KMS-11 (cell line): ENCODE results near the gene USF2.

Experiments used
- H2AFZ ChIP-seq: fragments of 200-600 bp; sonication (generic); 2 replicates; pipeline ENCODE4 v1.6.1; 2016; ENCODE audit warnings: antibody characterized with exemption, mixed run types, low read depth
- H3K27ac ChIP-seq: fragments of 200-600 bp; sonication (generic); 2 replicates; pipeline ENCODE4 v1.6.1; 2016; ENCODE audit warnings: mild to moderate bottlenecking, mixed run types
- H3K27me3 ChIP-seq: fragments of 200-600 bp; sonication (generic); 2 replicates; pipeline ENCODE4 v1.6.1; 2017; ENCODE audit warnings: mild to moderate bottlenecking, low read depth, mixed run types, moderate library complexity; ENCODE audit not compliant: insufficient read depth
- H3K36me3 ChIP-seq: fragments of 200-600 bp; sonication (generic); 2 replicates; pipeline ENCODE4 v1.6.1; 2017; ENCODE audit warnings: mild to moderate bottlenecking, mixed run types; ENCODE audit not compliant: insufficient read depth
- H3K4me1 ChIP-seq: fragments of 200-600 bp; sonication (generic); 2 replicates; pipeline ENCODE4 v1.6.1; 2016; ENCODE audit warnings: mild to moderate bottlenecking, low read depth, mixed run types; ENCODE audit not compliant: poor library complexity, severe bottlenecking
- H3K4me2 ChIP-seq: fragments of 200-600 bp; sonication (generic); 2 replicates; pipeline ENCODE4 v1.7.0; 2016; ENCODE audit warnings: mild to moderate bottlenecking, mixed run types
- H3K4me3 ChIP-seq: fragments of 200-600 bp; sonication (generic); IDR thresholded peaks from 2 replicates; pipeline ENCODE4 v1.6.1; 2017; ENCODE audit warnings: low read depth, low read length, mixed read lengths; ENCODE audit not compliant: insufficient read depth
- H3K79me2 ChIP-seq: fragments of 200-600 bp; sonication (generic); 2 replicates; pipeline ENCODE4 v1.6.1; 2016; ENCODE audit warnings: low read depth, mixed run types; ENCODE audit not compliant: insufficient read depth
- H3K9ac ChIP-seq: fragments of 200-600 bp; sonication (generic); 2 replicates; pipeline ENCODE4 v1.6.1; 2016; ENCODE audit warnings: mild to moderate bottlenecking, mixed run types
- H4K20me1 ChIP-seq: fragments of 200-600 bp; sonication (generic); 2 replicates; pipeline ENCODE4 v1.6.1; 2016; ENCODE audit warnings: mild to moderate bottlenecking, mixed run types; ENCODE audit not compliant: insufficient read depth
- TF ChIP-seq, protein P1 (sequence below): fragments of 200-600 bp; sonication (generic); conservative IDR thresholded peaks from 2 replicates; pipeline ENCODE4 v1.6.1; 2017; ENCODE audit warnings: low read depth, mild to moderate bottlenecking, antibody characterized with exemption, low read length, moderate library complexity, mixed read lengths

The USF2 gene

DNA sequence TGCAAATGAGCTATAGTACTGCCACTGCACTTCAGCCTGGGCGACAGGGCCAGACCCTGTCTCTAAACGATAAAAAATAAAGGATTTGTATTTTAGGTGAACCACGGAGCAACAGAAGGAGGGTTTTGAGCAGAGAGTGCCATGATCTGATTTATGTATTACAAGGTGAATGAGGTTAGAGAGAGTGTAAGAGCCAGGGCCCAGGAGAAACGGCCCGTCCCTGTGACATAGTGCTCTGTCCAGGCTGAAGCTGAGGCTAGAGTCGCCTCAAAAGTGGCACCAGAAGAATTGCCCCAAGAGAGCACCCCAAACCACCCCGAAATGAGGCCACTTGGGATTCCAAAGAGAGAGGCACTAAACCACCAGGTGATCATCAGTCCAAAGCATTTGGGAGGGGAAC lies 40.1 kb downstream of the USF2 start:
- Histone ChIP-seq H3K4me1 (no peaks in the 10 kb centered on the region), H3K27ac (no peak overlapping the region), H3K79me2 (no peaks in the 10 kb centered on the region), H4K20me1 (no peaks in the 10 kb centered on the region), H3K4me3 (no peak overlapping the region), H3K36me3 (no peaks in the 10 kb centered on the region), H2AFZ (no peak overlapping the region), H3K4me2 (no peak overlapping the region), H3K27me3 (peaks cover 29% of the 10 kb centered on the region; the same call in 1 of the 2 replicates), H3K9ac (no peak overlapping the region)
- TF ChIP-seq, protein P1, sequence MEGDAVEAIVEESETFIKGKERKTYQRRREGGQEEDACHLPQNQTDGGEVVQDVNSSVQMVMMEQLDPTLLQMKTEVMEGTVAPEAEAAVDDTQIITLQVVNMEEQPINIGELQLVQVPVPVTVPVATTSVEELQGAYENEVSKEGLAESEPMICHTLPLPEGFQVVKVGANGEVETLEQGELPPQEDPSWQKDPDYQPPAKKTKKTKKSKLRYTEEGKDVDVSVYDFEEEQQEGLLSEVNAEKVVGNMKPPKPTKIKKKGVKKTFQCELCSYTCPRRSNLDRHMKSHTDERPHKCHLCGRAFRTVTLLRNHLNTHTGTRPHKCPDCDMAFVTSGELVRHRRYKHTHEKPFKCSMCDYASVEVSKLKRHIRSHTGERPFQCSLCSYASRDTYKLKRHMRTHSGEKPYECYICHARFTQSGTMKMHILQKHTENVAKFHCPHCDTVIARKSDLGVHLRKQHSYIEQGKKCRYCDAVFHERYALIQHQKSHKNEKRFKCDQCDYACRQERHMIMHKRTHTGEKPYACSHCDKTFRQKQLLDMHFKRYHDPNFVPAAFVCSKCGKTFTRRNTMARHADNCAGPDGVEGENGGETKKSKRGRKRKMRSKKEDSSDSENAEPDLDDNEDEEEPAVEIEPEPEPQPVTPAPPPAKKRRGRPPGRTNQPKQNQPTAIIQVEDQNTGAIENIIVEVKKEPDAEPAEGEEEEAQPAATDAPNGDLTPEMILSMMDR = no peak

- H3K4me1 ChIP-seq = no peaks in the 10 kb centered on the region
- H3K9ac ChIP-seq = no peak overlapping the region
- no peak overlapping the region for H3K4me3 ChIP-seq
Measured at GRCh38 chr19:35309481-35310279, 40.9 kb downstream of the USF2 start.

DNA sequence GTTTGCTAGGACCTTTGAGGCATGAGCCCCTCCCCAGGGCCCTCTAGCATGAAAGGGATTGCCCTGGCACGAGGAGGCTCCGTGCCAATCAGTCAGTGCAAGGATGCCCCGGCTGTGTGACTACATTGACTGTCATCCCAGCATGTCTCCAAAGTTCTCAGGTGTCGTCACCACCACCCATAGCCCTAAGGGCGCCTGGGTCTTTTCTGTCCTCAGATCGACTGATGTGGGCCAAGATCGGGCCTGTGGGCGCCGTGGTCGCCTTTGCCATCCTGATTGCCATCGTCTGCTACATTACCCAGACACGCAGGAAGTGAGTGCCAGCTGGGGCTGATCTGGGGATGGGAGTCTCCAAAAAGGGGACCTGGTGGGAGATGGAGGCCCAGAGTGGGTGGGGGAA lies 41.6 kb downstream of the USF2 start:
- no peaks in the 10 kb centered on the region for H3K4me1 ChIP-seq
- no peak overlapping the region for H2AFZ ChIP-seq
- no peak overlapping the region for H3K4me2 ChIP-seq

More at GRCh38 chr19:35309481-35310279, 40.9 kb downstream of the USF2 start:
- Histone ChIP-seq H3K4me2 (no peak overlapping the region), H3K36me3 (no peaks in the 10 kb centered on the region), H3K27ac (no peak overlapping the region), H4K20me1 (no peaks in the 10 kb centered on the region), H2AFZ (no peak overlapping the region), H3K27me3 (peaks cover 23% of the 10 kb centered on the region; the same call in 1 of the 2 replicates), H3K79me2 (no peaks in the 10 kb centered on the region)
- TF ChIP-seq, protein P1 = no peak

GRCh38 chr19:35310811-35311465 lies 42.2 kb downstream of the USF2 start:
- Histone ChIP-seq H3K4me1 (no peaks in the 10 kb centered on the region), H3K4me3 (no peak overlapping the region), H3K27me3 (peaks cover 27% of the 10 kb centered on the region; the same call in 1 of the 2 replicates), H3K27ac (no peak overlapping the region), H3K36me3 (no peaks in the 10 kb centered on the region), H4K20me1 (no peaks in the 10 kb centered on the region), H3K9ac (no peak overlapping the region), H3K4me2 (no peak overlapping the region), H3K79me2 (no peaks in the 10 kb centered on the region), H2AFZ (no peak overlapping the region)
- TF ChIP-seq, protein P1 = no peak

More for the DNA sequence above, 41.6 kb downstream of the USF2 start:
- no peaks in the 10 kb centered on the region for H3K79me2 ChIP-seq
- no peaks in the 10 kb centered on the region for H3K36me3 ChIP-seq
- TF ChIP-seq, protein P1 = no peak
- no peak overlapping the region for H3K4me3 ChIP-seq
- H3K9ac ChIP-seq = no peak overlapping the region
- no peak overlapping the region for H3K27ac ChIP-seq
- peaks cover 27% of the 10 kb centered on the region; the same call in 1 of the 2 replicates for H3K27me3 ChIP-seq
- no peaks in the 10 kb centered on the region for H4K20me1 ChIP-seq
